Measurements from ENCODE around the gene ZPBP2.

DNA sequence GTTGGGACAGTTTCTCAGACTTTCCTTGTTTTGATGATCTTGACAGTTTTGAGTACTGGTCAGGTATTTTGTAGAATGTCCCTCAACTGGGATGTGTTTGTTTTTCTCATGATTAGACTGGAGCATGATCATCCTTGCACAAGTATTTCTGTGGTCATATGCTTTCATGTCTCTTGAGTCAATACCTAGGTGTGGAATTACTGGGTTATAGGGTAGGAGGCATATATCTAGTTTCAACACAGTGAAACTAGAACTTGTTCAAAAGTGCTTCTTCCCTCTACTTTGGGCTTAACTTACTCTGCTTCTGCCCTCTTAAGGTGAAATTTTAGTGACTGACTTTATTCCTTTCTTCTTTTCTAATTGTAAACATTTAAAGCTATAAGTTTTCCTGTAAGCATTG, 34.0 kb upstream of the ZPBP2 start:
- TF ChIP-seq POLR2AphosphoS5 (IDR thresholded peaks at IDR 0.05) (no peak), POLR2A (IDR thresholded peaks at IDR 0.05) (no peak)
- TF ChIP-seq, protein P1, sequence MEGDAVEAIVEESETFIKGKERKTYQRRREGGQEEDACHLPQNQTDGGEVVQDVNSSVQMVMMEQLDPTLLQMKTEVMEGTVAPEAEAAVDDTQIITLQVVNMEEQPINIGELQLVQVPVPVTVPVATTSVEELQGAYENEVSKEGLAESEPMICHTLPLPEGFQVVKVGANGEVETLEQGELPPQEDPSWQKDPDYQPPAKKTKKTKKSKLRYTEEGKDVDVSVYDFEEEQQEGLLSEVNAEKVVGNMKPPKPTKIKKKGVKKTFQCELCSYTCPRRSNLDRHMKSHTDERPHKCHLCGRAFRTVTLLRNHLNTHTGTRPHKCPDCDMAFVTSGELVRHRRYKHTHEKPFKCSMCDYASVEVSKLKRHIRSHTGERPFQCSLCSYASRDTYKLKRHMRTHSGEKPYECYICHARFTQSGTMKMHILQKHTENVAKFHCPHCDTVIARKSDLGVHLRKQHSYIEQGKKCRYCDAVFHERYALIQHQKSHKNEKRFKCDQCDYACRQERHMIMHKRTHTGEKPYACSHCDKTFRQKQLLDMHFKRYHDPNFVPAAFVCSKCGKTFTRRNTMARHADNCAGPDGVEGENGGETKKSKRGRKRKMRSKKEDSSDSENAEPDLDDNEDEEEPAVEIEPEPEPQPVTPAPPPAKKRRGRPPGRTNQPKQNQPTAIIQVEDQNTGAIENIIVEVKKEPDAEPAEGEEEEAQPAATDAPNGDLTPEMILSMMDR (IDR thresholded peaks at IDR 0.05), result no peak

All from suprapubic skin (tissue), 4 donors.